EL (cell line): ENCODE data around the gene SPARCL1.
"Not testable (repeated sequence)": the region's sequence is repeated elsewhere in the genome, so short reads cannot be mapped to it uniquely, and the experiment has no call there.

Experiments
- DNase-seq: peaks from one replicate; pipeline ENCODE4 v3.0.0-alpha.2; 2016

SPARCL1 gene

GRCh38 chr4:87499403-87500091 is 29.6 kb downstream of the SPARCL1 start:
- DNase-seq, result no peak

GRCh38 chr4:87498446-87498900 is 30.7 kb downstream of the SPARCL1 start:
- DNase-seq, result peak; percentile 38

GRCh38 chr4:87497578-87497977 is 31.6 kb downstream of the SPARCL1 start:
- DNase-seq, result no peak

GRCh38 chr4:87497159-87497558 is 32.0 kb downstream of the SPARCL1 start:
- peak; percentile 14 for DNase-seq

GRCh38 chr4:87493115-87493514 is 36.1 kb downstream of the SPARCL1 start:
- no peak for DNase-seq

- not testable (repeated sequence) for DNase-seq
Observed at GRCh38 chr4:87491851-87492250, 37.3 kb downstream of the SPARCL1 start.

GRCh38 chr4:87491436-87491835 is 37.7 kb downstream of the SPARCL1 start:
- DNase-seq, result no peak

- no peak for DNase-seq
Observed at GRCh38 chr4:87490664-87491369, 38.4 kb downstream of the SPARCL1 start.

- no peak for DNase-seq
Observed at GRCh38 chr4:87489678-87490077, 39.5 kb downstream of the SPARCL1 start.

GRCh38 chr4:87488666-87489065 is 40.5 kb downstream of the SPARCL1 start:
- not testable (repeated sequence) for DNase-seq

- DNase-seq, result not testable (repeated sequence)
Observed at GRCh38 chr4:87483247-87483646, 45.9 kb downstream of the SPARCL1 start.

- DNase-seq, result no peak
Observed at GRCh38 chr4:87481377-87481776, 47.8 kb downstream of the SPARCL1 start.

- no peak for DNase-seq
Observed at GRCh38 chr4:87478732-87479250, 50.4 kb downstream of the SPARCL1 start.

GRCh38 chr4:87476934-87477333 is 52.2 kb downstream of the SPARCL1 start:
- no peak for DNase-seq

GRCh38 chr4:87469390-87469789 is 59.8 kb downstream of the SPARCL1 start:
- no peak for DNase-seq

- DNase-seq, result peak; percentile 44
Observed at GRCh38 chr4:87465739-87466366, 63.3 kb downstream of the SPARCL1 start.

- DNase-seq, result no peak
Observed at GRCh38 chr4:87462102-87462501, 67.1 kb downstream of the SPARCL1 start.

GRCh38 chr4:87461281-87461700 is 67.9 kb downstream of the SPARCL1 start:
- DNase-seq, result no peak

GRCh38 chr4:87458913-87459312 is 70.3 kb downstream of the SPARCL1 start:
- DNase-seq, result no peak

- no peak for DNase-seq
Observed at GRCh38 chr4:87451537-87451936, 77.6 kb downstream of the SPARCL1 start.

GRCh38 chr4:87446375-87446774 is 82.8 kb downstream of the SPARCL1 start:
- not testable (repeated sequence) for DNase-seq

GRCh38 chr4:87445964-87446363 is 83.2 kb downstream of the SPARCL1 start:
- no peak for DNase-seq

- no peak for DNase-seq
Observed at GRCh38 chr4:87444741-87445140, 84.4 kb downstream of the SPARCL1 start.

- peak; percentile 21 for DNase-seq
Observed at GRCh38 chr4:87442889-87443288, 86.3 kb downstream of the SPARCL1 start.
